H1 (cell line): ENCODE data around the gene GFM1. TPM values are rescaled to one million over a fixed set of nuclear protein-coding genes. Genes with fewer than 3 reads are reported as not detected.

Source experiments
- ASH2L ChIP-seq: fragments of 200-600, 300-600 bp; sonication (generic); IDR thresholded peaks from one replicate; pipeline ENCODE4 v1.7.1; 2017; ENCODE audit warnings: low read length
- BRCA1 ChIP-seq: IDR thresholded peaks from 2 replicates; pipeline ENCODE4 v1.6.1; 2012; ENCODE audit warnings: low read depth, low read length, improper control_type of control experiment
- CBX8 ChIP-seq: fragments of 300-800, 300-1000 bp; sonication (generic); IDR thresholded peaks from 2 replicates; pipeline ENCODE4 v1.7.1; 2016; ENCODE audit warnings: low read depth, low read length, borderline replicate concordance
- CEBPB ChIP-seq: IDR thresholded peaks from 2 replicates; pipeline ENCODE4 v1.6.1; 2012; ENCODE audit warnings: low read depth, low read length
- CREB1 ChIP-seq: IDR thresholded peaks from 2 replicates; pipeline ENCODE4 v1.6.1; 2012; ENCODE audit warnings: inconsistent platforms
- CTBP2 ChIP-seq: IDR thresholded peaks from 2 replicates; pipeline ENCODE4 v1.7.0; 2011; ENCODE audit warnings: borderline replicate concordance, mild to moderate bottlenecking, moderate library complexity, mixed read lengths, low read length; ENCODE audit not compliant: insufficient read depth, insufficient read length
- CTCF ChIP-seq, 3 experiments: IDR thresholded peaks; 1 replicate in 2 of 3; 2 replicates in 1 of 3; pipeline versions ENCODE4 v1.5.1 to v1.6.1; 2011; ENCODE audit warnings: low read length in 3 of 3, mild to moderate bottlenecking in 3 of 3, inconsistent platforms in 2 of 3, low read depth in 1 of 3, moderate library complexity in 1 of 3; ENCODE audit not compliant: insufficient read depth in 1 of 3; ENCODE audit errors: control extremely low read depth in 1 of 3
- EGR1 ChIP-seq: IDR thresholded peaks from 2 replicates; pipeline ENCODE4 v1.6.1; 2011; ENCODE audit warnings: low read depth, low read length, borderline replicate concordance
- GABPA ChIP-seq: IDR thresholded peaks from 2 replicates; pipeline ENCODE4 v1.6.1; 2011; ENCODE audit warnings: mild to moderate bottlenecking, low read length, moderate library complexity, borderline replicate concordance; ENCODE audit not compliant: insufficient read depth
- JUN ChIP-seq: IDR thresholded peaks from 2 replicates; pipeline ENCODE4 v1.6.1; 2011; ENCODE audit warnings: low read depth, mild to moderate bottlenecking, improper control_type of control experiment, low read length
- JUND ChIP-seq: IDR thresholded peaks from 2 replicates; pipeline ENCODE4 v1.6.1; 2011; ENCODE audit warnings: mild to moderate bottlenecking, improper control_type of control experiment, low read length
- KDM1A ChIP-seq: fragments of 200-600, 300-600 bp; sonication (generic); IDR thresholded peaks from 2 replicates; pipeline ENCODE4 v1.7.1; 2016; ENCODE audit warnings: mild to moderate bottlenecking, low read length, borderline replicate concordance
- MAFK ChIP-seq: IDR thresholded peaks from 2 replicates; pipeline ENCODE4 v1.6.1; 2012; ENCODE audit warnings: low read depth, mild to moderate bottlenecking, improper control_type of control experiment, low read length
- NANOG ChIP-seq: IDR thresholded peaks from 2 replicates; pipeline ENCODE4 v1.6.1; 2011; ENCODE audit warnings: low read length, low read depth, mild to moderate bottlenecking, inconsistent platforms; ENCODE audit not compliant: insufficient read depth, poor library complexity, severe bottlenecking
- PHF8 ChIP-seq: fragments of 200-600 bp; sonication (generic); conservative IDR thresholded peaks from 2 replicates; pipeline ENCODE4 v1.7.1; 2012; ENCODE audit warnings: low read depth, mild to moderate bottlenecking, inconsistent platforms, low read length, moderate library complexity
- POLR2AphosphoS5 ChIP-seq: IDR thresholded peaks from 2 replicates; pipeline ENCODE4 v1.6.1; 2011; ENCODE audit warnings: low read depth, low read length
- RBBP5 ChIP-seq: IDR thresholded peaks from 2 replicates; pipeline ENCODE4 v1.7.1; 2012; ENCODE audit warnings: low read depth, mild to moderate bottlenecking, inconsistent platforms, low read length, moderate library complexity, borderline replicate concordance
- SIN3A ChIP-seq, 2 experiments: IDR thresholded peaks in 1 of 2; conservative IDR thresholded peaks in 1 of 2; 2 replicates each; pipeline ENCODE4 v1.6.1; 2011 to 2012; ENCODE audit warnings: low read length in 2 of 2, improper control_type of control experiment in 1 of 2, low read depth in 1 of 2, mild to moderate bottlenecking in 1 of 2
- SP1 ChIP-seq: IDR thresholded peaks from 2 replicates; pipeline ENCODE4 v1.6.1; 2011; ENCODE audit warnings: low read depth, low read length
- SRF ChIP-seq: IDR thresholded peaks from 2 replicates; pipeline ENCODE4 v1.6.1; 2011; ENCODE audit warnings: mild to moderate bottlenecking, low read depth, low read length, moderate library complexity
- YY1 ChIP-seq: IDR thresholded peaks from 2 replicates; pipeline ENCODE4 v1.6.1; 2011; ENCODE audit warnings: low read depth, mild to moderate bottlenecking, low read length
- ZNF274 ChIP-seq: IDR thresholded peaks from 2 replicates; pipeline ENCODE4 v1.7.0; 2012; ENCODE audit warnings: low read length, borderline replicate concordance; ENCODE audit errors: extremely low read depth
- polyA plus RNA-seq, 7 experiments: library from polyadenylated mRNA; depleted of rRNA in 3 of 7; stranded (reverse) in 5 of 7; unstranded in 2 of 7; fragments of >200 nt in 5 of 7; fragments of 200-250 nt in 2 of 7; gene quantifications; 1 replicate in 5 of 7; 2 replicates in 1 of 7; 4 replicates in 1 of 7; pipeline versions ENCODE4 v1.2.1 to v1.2.3, GENCODE V29; 2011 to 2013; ENCODE audit warnings: missing spikeins in 2 of 7, mixed read lengths in 2 of 7
- total RNA-seq: library from RNA; stranded (reverse); fragmentation: NEBNext Ultra II Directional; extraction: Animal tissue kit (Norgen Biotek cat#: 25700); gene quantifications from 2 replicates; pipeline ENCODE4 v1.2.1, GENCODE V29; 2021

Gene GFM1
- total and polyA plus RNA-seq, 2 of the 8 experiments (the other 6 are each of a cell fraction or from before 2014, with no cell fraction given), result 10.9 to 45.3 TPM

- TF ChIP-seq CTCF (IDR thresholded peaks at IDR 0.05; ENCODE audit: control extremely low read depth in 1 of 3, insufficient read depth in 1 of 3, low read depth in 1 of 3, low read length in 3 of 3), result peak in 1 of 3 experiments; percentile 3; a peak in 1 of 4 replicates
- TF ChIP-seq PHF8, result peak; percentile 26; the same call in 1 of the 2 replicates
- TF ChIP-seq JUND, result no peak
- no peak for TF ChIP-seq JUN
- no peak for TF ChIP-seq YY1
- TF ChIP-seq CTBP2, result no peak
- TF ChIP-seq BRCA1, result no peak
- TF ChIP-seq ZNF274, result no peak
- no peak; the same call in 1 of the 2 replicates for TF ChIP-seq RBBP5
- no peak for TF ChIP-seq ASH2L
- no peak; the same call in 1 of the 2 replicates for TF ChIP-seq GABPA
- TF ChIP-seq MAFK, result no peak
- no peak for TF ChIP-seq SP1
- TF ChIP-seq SIN3A (conservative IDR thresholded peaks at IDR 0.05 in 1 of 2, IDR thresholded peaks at IDR 0.05 in 1 of 2; ENCODE audit: low read depth in 1 of 2, low read length in 2 of 2), result no peak
- no peak for TF ChIP-seq POLR2AphosphoS5
- no peak for TF ChIP-seq SRF
- TF ChIP-seq CREB1, result peak; percentile 54; the same call in 1 of the 2 replicates
- TF ChIP-seq KDM1A, result no peak
- no peak for TF ChIP-seq CBX8
- TF ChIP-seq NANOG, result no peak
- no peak for TF ChIP-seq EGR1
- TF ChIP-seq CEBPB, result peak; percentile 91
These were observed 87.9 kb downstream of the GFM1 start, which contains the start of gene RARRES1 (continued) for GRCh38 chr3:158731938-158732855.
